ENCODE results near the gene SARDH.
"Not testable (repeated sequence)": the region's sequence is repeated elsewhere in the genome, so short reads cannot be mapped to it uniquely, and the experiment has no call there.

SARDH gene

GRCh38 chr9:133684936-133685361 lies 53.2 kb downstream of the SARDH start:
- DNase-seq (ENCODE audit: low spot score) = no peak

DNA sequence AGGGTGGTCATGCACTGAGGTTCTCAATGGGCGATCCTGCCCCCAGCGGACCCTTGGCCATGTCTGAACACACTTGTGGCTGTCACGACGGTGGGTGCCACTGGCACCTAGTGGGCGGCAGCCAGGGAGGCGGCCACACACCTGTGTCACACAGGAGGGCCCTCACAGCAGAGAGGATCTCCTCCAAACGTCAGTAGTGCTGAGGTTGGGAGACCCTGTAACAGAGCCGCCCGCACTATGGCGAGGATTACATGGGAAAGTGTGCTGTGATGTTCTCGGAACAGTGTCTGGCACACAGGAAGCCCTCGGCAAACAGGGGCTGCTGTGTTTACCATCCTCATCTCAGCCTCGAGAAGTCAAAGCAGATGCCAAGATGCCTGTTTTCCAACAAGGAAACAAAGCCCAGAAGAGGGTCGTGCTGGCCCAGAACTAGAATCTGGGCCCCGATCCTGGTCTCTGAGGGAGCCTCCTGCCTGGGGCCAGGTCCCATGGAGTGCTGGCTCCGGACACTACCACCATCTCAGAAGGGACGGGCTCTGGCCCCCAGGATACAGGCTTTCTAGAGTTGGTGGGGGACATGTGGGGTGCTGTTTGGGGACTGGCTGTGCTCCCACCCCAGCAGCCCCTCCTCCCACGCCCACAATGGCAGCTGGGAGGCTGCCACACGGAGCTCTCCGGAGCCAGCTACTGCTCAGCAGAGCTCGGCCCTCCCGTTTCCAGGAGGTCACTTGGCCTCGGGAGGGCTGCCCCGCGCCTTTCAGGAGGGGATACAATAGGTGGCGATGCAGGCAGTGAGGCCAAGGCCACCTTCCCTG lies 53.8 kb downstream of the SARDH start:
- no peak for DNase-seq (ENCODE audit: low spot score)

GRCh38 chr9:133683586-133684120 lies 54.5 kb downstream of the SARDH start:
- DNase-seq (ENCODE audit: low spot score) = no peak

DNA sequence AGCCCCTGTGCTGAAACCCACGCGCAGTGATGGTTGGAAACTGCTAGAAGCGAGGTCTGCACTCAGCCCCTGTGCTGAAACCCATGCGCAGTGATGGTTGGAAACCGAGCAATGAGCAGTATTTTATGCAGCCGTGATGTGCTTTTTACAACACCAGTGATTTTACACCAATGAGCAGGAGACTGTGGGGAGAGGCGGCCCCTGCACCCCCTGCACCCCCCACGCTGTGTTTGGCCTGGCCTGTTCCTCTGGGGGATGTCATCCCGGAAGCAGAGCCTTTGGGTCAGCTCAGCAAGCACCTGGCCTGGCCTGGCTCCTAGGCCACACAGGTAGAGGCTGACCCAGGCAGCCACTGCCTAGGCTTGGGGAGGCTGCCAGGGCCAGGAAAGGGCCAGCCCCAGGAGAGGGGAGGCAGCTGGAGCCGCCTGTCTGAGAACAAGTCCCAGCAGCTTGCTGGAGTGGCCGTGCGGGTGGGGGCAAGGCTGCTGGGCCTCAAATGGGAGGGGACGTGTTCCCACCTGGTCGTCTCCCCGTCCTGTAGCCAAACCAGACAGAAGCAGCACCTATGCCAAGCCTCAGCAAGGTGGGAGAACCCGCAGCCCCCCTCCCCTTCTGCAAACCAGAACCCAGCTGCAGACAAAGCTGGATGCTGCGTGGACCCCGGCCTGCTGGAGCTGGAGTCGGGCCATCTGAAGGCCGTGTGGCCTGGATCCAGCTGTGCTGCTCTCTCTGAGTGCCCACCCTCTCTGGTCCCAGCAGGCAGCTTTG lies 55.1 kb downstream of the SARDH start:
- DNase-seq (ENCODE audit: low spot score) = no peak

DNA sequence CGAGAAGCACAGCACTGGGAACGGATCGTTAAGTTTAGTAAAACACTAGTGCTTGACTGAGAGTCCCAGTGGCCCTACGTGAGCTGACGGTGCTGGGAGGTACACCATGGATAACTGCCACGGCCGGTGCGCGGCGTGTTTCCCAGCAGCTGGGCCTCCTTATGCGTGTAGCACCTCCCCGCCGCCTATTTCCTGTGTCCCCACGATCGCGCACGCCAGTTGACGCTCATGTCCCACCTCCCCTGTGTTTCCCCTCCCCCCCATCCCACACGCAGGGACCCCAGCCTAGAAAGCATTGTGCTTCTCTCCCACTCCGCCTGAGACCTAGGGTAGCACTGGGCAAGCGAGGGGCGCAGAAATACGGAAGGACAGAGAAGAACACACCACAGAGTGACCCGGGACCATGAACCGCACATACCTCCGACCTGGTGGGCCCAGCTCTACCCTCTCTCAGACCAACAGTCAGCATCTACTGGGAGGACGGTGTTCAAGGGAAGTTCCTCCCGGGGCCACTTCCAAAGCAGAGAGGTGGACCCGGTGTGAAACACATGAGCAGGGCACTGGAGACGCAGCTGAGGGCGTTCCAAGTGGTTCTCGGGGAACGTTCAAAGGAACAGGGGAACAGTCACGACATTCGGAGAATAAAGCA lies 56.4 kb downstream of the SARDH start:
- no peak for DNase-seq (ENCODE audit: low spot score)

- no peak for DNase-seq (ENCODE audit: low spot score)
These were observed 57.0 kb downstream of the SARDH start for GRCh38 chr9:133680976-133681657.

- DNase-seq (ENCODE audit: low spot score) = no peak
These were observed 57.7 kb downstream of the SARDH start for GRCh38 chr9:133680250-133680975.

DNA sequence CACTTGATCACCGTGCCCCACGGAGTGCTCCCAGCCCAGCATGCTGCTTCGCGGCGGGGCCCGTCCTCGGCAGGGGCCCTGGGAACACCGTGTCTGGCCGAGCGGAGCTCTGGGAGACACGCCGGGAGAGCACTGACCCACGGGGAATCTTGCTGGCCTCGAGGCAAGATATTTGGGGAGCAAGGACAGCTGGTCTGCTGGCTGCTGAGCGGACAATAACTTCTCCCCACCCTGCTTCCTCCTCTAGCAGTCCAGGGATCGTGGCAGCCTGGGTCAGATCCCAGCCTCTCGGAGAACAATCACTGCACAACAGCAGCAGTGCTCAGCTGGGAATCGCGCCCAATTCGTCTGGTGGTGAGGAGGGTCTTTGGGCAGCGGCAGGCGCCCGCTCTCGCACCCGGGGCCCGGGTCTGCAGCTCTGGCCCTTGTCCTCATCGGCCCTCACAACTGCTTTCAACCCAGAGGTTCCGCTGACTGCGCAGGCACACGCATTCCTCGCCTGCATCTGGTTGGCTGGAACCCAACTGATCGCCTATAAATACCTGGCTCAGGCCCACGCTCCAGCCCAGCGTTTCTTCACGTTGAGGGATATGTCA lies 58.6 kb downstream of the SARDH start:
- no peak for DNase-seq (ENCODE audit: low spot score)

DNA sequence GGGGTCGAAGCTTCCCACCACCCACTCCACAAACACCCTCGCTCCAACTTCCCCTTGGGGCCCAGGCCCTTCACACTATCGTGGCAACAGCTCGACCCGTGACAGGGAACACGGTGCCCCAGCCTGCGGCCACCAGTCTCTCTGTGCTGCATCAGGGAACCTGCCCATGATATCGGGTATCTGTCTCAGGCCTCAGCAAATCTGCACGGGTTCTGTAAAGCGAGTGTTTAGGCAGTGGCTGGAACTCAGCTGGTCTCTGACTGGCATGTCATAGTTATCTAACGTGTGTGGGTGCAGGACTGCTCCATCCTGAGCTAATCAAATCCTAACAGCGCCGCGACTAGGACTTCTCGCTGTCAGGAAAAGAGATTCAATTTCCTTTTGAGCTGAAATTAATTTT lies 59.1 kb downstream of the SARDH start:
- DNase-seq (ENCODE audit: low spot score) = no peak

DNA sequence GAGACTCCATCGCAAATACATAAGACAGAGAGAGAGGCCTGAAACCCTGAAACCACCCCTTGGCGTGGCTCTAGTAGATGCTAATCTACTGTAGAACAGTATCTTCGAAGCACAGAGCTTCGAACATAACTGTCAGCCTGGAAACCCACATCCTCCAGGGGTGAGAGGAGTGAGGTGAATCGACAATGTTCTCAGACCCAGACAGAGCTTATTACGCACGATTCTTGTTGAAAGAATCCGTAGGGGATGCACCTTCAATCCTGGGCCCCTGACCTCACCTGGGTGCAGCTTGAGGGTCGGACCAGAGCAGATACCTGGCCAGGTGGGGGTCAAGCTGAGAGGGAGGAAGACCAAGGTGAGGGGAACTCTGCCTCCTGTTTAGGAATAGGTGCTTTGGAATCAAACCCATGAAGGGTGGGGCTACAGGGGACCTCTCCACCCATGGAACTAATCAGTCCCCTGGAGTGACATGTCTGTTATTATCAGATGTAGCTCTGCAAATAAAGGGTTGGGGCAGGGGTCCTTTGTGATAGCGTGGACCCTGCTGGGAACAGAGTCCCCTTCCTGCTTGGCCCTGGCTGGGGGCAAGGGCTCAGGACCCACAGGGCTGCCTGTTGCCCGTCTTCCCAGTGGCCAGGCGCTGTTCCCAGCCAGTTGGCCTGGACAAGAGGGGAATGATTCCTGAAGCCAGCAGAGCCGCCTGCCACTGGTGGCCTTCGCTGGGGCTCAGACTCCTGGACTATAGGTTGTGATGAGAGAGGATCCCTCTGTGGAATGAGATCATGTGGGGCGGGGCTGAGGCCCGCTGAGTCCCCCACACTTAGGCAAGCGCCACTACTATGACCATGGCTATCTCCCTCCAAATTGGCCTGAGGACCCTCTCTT lies 60.8 kb downstream of the SARDH start:
- no peak for DNase-seq (ENCODE audit: low spot score)

GRCh38 chr9:133676450-133676849 lies 61.7 kb downstream of the SARDH start:
- no peak for DNase-seq (ENCODE audit: low spot score)

DNA sequence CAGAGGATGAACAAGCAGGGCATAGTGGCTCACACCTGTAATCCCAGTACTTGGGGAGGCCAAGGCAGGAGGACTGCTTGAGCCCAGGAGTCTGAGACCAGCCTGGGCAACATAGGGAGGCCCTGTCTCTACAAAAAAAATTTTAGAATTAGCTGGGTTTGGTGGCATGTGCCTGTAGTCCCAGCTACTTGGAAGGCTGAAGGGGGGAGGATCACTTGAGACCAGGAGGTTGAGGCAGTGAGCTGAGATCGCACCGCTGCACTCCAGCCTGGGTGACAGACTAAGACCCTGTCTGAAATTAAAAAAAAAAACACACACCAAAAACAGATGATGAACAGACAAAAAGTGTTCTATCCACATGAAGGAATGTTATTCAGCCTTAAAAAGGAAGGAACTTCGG lies 62.4 kb downstream of the SARDH start:
- DNase-seq (ENCODE audit: low spot score) = not testable (repeated sequence)

- DNase-seq (ENCODE audit: low spot score) = no peak
These were observed 64.1 kb downstream of the SARDH start for GRCh38 chr9:133674091-133674490.

DNA sequence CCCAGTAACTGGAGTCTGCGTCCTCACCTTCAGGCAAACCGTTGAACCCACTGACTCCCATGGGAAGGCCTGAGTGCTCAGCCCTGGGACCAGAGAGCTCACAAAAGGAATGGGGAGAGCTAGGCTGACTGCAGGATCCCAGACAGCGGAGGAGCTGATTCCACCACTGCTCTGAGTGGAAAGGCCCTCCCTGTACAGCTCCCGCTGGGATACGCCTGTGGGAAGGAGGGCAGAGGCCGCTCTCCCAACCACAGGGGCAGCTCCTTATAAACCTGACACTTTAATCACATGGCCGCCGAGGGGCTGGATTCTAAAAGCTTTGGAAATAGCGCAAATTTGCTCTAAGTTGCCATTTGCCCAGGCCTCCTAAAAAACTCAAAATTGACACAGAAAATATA lies 64.9 kb downstream of the SARDH start:
- DNase-seq (ENCODE audit: low spot score) = no peak

DNA sequence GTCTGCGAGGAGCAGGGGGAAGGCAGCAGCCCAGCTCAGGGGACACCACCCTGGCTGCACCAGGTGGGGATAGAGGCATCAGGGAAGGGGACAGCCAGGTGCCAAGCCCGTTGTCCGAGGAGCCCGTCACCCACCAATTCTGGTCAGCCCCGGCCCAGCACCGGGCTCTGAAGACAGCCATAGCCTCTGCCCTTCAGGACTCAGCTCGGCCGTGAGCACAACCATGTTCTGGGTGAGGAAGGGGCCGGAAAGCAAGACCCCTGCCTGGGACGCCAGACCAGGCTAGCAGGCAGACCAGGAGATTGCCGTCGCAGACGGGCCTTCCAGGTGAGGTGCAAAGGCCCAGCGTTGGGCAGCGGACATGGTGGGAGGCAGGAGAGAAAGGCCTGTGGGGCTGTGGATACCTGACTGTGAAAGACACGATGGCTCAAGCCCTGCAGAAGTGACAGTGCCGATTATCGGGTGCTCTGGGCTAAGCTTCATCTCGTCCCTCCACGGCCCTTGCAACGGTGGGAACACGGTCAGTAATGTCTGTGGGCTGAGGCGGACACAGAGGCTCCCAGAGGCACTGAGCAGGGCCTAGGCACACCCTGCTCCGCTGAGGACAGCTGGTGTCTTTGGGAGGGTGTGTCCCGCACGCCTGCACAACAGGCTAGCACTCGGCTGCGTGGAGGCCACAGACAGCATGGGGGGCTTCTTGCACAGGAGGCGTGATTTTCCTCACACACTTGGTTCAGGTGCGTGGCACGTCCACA lies 65.5 kb downstream of the SARDH start:
- no peak for DNase-seq (ENCODE audit: low spot score)

DNA sequence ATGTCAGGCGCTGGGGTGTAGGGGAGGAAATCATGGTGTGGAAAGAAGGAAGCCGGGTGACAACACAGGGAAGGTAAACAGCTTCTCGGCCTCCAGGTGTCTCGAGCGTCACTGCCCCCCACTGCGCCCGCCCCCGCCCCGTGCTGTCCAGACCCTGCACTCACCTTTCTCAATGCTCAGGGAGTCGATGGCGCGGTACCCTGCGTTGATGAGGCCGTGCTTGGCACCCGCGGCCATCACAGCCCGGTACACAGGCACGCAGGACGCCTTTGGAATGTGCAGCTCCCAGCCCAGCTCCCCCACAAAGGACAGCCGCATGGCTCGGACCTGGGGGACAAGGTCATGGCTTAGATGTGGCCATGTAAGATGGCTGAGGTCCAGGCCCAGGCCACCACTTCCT lies 66.8 kb downstream of the SARDH start:
- DNase-seq (ENCODE audit: low spot score) = no peak

DNA sequence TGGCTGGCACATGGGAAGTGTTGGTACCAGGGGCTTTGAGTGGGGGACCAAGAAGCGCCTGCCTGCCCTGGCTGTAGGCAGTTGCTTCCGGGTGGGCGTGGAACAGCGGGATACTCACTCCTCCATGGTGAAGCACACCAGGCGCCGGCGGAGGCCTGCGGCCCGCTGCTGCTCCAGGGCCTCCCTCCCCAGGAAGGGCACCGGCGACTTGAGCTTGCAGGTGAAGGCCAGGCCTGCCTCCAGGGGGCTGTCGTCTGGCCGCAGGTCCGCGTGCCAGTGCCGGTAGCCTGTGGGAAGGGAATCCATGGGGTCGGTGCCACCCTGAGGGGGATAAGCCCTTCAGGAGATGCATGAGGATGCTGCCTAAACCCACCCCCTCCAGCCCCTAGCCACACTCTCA lies 67.7 kb downstream of the SARDH start:
- DNase-seq (ENCODE audit: low spot score) = no peak

DNA sequence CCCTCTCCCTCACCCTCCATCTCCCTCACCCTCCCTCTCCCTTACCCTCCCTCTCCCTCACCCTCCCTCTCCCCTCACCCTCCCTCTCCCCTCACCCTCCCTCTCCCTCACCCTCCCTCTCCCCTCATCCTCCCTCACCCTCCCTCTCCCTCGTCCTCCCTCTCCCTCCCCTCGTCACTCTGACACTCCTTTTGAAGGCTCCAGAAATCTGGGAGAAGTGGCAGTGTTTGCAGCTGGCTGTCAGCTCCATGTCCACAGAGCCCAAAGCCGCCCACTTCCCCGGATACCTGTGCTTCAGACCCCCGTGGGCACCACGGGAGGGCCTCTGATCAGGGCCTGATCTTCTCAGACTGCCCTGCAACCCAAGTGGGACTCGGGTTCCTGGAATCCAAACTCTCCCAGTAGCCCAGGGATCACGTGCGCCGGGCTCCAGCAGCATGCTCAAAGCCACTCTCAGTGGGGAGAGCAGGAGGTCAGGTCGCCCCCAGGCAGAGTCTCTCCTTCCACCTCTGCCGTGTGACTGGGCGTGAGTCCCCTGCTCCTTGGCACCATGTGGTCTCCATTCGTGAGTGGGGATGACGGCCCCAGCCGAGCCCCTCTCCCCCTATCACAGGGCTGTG lies 68.9 kb downstream of the SARDH start:
- no peak for DNase-seq (ENCODE audit: low spot score)
